GM23338 (cell line): Measurements from ENCODE around the gene OBSCN.

Experiments used
- EZH2 ChIP-seq: fragments of 200-600 bp; sonication (generic); IDR thresholded peaks from one replicate; pipeline ENCODE4 v1.8.0; 2017; ENCODE audit warnings: antibody characterized with exemption, mild to moderate bottlenecking, low read depth; ENCODE audit not compliant: unreplicated experiment
- STAT1 ChIP-seq: IDR thresholded peaks from one replicate; pipeline ENCODE4 v1.6.1; 2016; ENCODE audit warnings: antibody characterized with exemption; ENCODE audit not compliant: unreplicated experiment
- TF ChIP-seq, protein P1 (sequence below), 2 experiments: fragments of 200-600 bp in 1 of 2; sonication (generic) in 1 of 2; conservative IDR thresholded peaks; 2 replicates each; pipeline versions ENCODE4 v1.5.1 to v1.6.1; 2016 to 2017; ENCODE audit warnings: antibody characterized with exemption in 2 of 2, low read depth in 2 of 2, mild to moderate bottlenecking in 2 of 2, moderate library complexity in 1 of 2

- TF ChIP-seq EZH2: no peak
- TF ChIP-seq, protein P1, sequence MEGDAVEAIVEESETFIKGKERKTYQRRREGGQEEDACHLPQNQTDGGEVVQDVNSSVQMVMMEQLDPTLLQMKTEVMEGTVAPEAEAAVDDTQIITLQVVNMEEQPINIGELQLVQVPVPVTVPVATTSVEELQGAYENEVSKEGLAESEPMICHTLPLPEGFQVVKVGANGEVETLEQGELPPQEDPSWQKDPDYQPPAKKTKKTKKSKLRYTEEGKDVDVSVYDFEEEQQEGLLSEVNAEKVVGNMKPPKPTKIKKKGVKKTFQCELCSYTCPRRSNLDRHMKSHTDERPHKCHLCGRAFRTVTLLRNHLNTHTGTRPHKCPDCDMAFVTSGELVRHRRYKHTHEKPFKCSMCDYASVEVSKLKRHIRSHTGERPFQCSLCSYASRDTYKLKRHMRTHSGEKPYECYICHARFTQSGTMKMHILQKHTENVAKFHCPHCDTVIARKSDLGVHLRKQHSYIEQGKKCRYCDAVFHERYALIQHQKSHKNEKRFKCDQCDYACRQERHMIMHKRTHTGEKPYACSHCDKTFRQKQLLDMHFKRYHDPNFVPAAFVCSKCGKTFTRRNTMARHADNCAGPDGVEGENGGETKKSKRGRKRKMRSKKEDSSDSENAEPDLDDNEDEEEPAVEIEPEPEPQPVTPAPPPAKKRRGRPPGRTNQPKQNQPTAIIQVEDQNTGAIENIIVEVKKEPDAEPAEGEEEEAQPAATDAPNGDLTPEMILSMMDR (conservative IDR thresholded peaks at IDR 0.05; ENCODE audit: low read depth in 2 of 2): no peak
- TF ChIP-seq STAT1: no peak
Observed at GRCh38 chr1:228387321-228387720, 179.5 kb downstream of the OBSCN start.
